ENCODE measurements around the gene PPP2R5B. TPM values are rescaled to one million over a fixed set of nuclear protein-coding genes. Genes with fewer than 3 reads are reported as not detected.

PPP2R5B gene
- total RNA-seq, 1 experiment from 2014 or later = 7.4 TPM

DNA sequence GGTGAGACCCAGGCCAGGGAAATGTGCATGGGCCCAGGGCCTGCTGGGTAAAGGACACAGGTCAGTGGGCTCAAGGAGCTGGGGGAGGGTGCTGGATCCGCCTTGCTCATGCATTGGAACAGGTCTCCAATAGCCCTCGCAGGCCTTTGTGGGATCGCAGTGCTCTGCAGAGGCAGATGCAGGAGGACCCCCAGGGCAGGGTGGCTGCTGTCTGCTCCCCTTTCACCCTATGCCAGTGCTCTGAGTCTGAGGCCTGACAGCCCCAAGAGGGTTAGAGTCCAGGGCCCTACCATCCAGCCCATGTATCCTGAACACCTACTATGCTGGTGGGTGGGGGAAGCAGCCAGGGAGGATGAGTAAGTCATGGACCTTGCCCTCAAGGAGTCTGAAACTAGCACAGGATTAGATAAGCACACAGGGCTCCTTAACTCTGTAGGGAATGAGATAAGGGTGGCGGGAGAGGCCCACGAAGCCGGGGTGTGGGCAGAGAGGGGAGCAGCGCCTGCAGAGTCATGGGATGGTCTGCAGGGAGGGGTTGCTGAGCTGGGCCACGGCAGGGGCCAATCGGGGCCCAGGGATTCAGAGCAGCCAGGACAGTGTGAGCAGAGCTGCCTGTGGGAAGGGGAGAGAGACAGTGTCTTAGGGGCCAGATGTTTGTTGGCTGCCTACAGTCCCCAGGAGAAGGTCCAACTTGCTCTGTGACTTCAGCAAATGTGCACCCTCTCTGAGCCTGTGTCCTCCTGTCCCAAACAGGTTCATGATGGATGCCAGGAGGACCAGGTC is 35.6 kb upstream of the PPP2R5B start:
- H3K27me3 Mint-ChIP-seq (ENCODE audit: insufficient read depth, unreplicated experiment) = no peaks in the 10 kb centered on the region
- no peaks in the 10 kb centered on the region for H3K9me3 ChIP-seq
- H3K4me3 Mint-ChIP-seq (ENCODE audit: unreplicated experiment) = peak overlapping the region; percentile 62
- no peaks in the 10 kb centered on the region for H3K9me3 Mint-ChIP-seq (ENCODE audit: unreplicated experiment)
- no peak overlapping the region for H3K4me3 ChIP-seq (ENCODE audit: low read depth, low read length)
- H3K36me3 ChIP-seq (ENCODE audit: control insufficient read depth, insufficient read depth, low read length) = peaks cover 12% of the 10 kb centered on the region
- intact Hi-C loops (cut with micrococcal nuclease; ENCODE audit: unreplicated experiment) = loop anchor here (1.0 to 2.0 kb wide), 5 partner anchors 11 to 124 kb away; partner anchors contain the start of genes ATG2A and EHD1
- peak; percentile 95 to 98 for DNase-seq
- peaks cover 83% of the 10 kb centered on the region for H3K4me1 ChIP-seq
- H3K27ac Mint-ChIP-seq (ENCODE audit: unreplicated experiment) = peak overlapping the region; percentile 82
- ChIA-PET POLR2A (interaction anchor here (0.6 to 2.5 kb wide), 6 partner anchors 11 to 110 kb away, joined by 3 to 21 read pairs (median 4); partner anchors contain the start of genes EHD1 and SF1), CTCF (interaction anchor here (0.5 to 5.0 kb wide), 21 partner anchors 10 to 600 kb away, joined by 3 to 51 read pairs (median 4); partner anchors contain the start of genes ARL2, CDC42BPG, EHD1 and PPP2R5B)
- BruUV-seq (replicated peaks) = no TSS peak
- peaks cover 57% of the 10 kb centered on the region for H3K36me3 Mint-ChIP-seq (ENCODE audit: insufficient read depth, unreplicated experiment)
- no peaks in the 10 kb centered on the region for H3K27me3 ChIP-seq (replicated peaks; ENCODE audit: control insufficient read depth, insufficient read depth, low read length)
- TF ChIP-seq, protein P1, sequence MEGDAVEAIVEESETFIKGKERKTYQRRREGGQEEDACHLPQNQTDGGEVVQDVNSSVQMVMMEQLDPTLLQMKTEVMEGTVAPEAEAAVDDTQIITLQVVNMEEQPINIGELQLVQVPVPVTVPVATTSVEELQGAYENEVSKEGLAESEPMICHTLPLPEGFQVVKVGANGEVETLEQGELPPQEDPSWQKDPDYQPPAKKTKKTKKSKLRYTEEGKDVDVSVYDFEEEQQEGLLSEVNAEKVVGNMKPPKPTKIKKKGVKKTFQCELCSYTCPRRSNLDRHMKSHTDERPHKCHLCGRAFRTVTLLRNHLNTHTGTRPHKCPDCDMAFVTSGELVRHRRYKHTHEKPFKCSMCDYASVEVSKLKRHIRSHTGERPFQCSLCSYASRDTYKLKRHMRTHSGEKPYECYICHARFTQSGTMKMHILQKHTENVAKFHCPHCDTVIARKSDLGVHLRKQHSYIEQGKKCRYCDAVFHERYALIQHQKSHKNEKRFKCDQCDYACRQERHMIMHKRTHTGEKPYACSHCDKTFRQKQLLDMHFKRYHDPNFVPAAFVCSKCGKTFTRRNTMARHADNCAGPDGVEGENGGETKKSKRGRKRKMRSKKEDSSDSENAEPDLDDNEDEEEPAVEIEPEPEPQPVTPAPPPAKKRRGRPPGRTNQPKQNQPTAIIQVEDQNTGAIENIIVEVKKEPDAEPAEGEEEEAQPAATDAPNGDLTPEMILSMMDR (IDR thresholded peaks at IDR 0.05; ENCODE audit: insufficient read depth in 1 of 2, low read depth in 1 of 2, low read length in 1 of 2, severe bottlenecking in 1 of 2, unreplicated experiment in 1 of 2) = no peak
- peaks cover 52% of the 10 kb centered on the region for H3K4me1 Mint-ChIP-seq (ENCODE audit: low read depth, unreplicated experiment)

GRCh38 chr11:64890522-64890939 is 34.0 kb upstream of the PPP2R5B start:
- Mint-ChIP-seq H3K27ac (ENCODE audit: unreplicated experiment) (peak overlapping the region; percentile 93), H3K4me1 (ENCODE audit: low read depth, unreplicated experiment) (peaks cover 44% of the 10 kb centered on the region), H3K4me3 (ENCODE audit: unreplicated experiment) (peak overlapping the region; percentile 80), H3K36me3 (ENCODE audit: insufficient read depth, unreplicated experiment) (peaks cover 54% of the 10 kb centered on the region), H3K27me3 (ENCODE audit: insufficient read depth, unreplicated experiment) (no peaks in the 10 kb centered on the region), H3K9me3 (ENCODE audit: unreplicated experiment) (no peaks in the 10 kb centered on the region)
- ChIA-PET CTCF (interaction anchor here (0.7 to 5.0 kb wide), 2 partner anchors 13 to 43 kb away, joined by 8 to 51 read pairs; no protein-coding TSS in a partner anchor), POLR2A (interaction anchor here (0.8 to 1.0 kb wide), 2 partner anchors 12 to 111 kb away, joined by 3 read pairs; partner anchors contain the start of gene EHD1)
- Histone ChIP-seq H3K4me3 (ENCODE audit: low read depth, low read length) (peak overlapping the region; percentile 78), H3K27me3 (replicated peaks; ENCODE audit: control insufficient read depth, insufficient read depth, low read length) (no peaks in the 10 kb centered on the region), H3K4me1 (peaks cover 76% of the 10 kb centered on the region), H3K36me3 (ENCODE audit: control insufficient read depth, insufficient read depth, low read length) (peaks cover 12% of the 10 kb centered on the region), H3K9me3 (no peaks in the 10 kb centered on the region)
- no peak for DNase-seq
- TF ChIP-seq, protein P1 (IDR thresholded peaks at IDR 0.05; ENCODE audit: insufficient read depth in 1 of 2, low read depth in 1 of 2, low read length in 1 of 2, severe bottlenecking in 1 of 2, unreplicated experiment in 1 of 2) = no peak
- intact Hi-C loops (cut with micrococcal nuclease; ENCODE audit: unreplicated experiment) = loop anchor here (5.0 kb wide), 1 partner anchor 88 kb away; the partner anchor contains the start of gene MAP4K2
- BruUV-seq (replicated peaks) = no TSS peak

- H3K36me3 Mint-ChIP-seq (ENCODE audit: insufficient read depth, unreplicated experiment) = peaks cover 57% of the 10 kb centered on the region
- H3K27me3 Mint-ChIP-seq (ENCODE audit: insufficient read depth, unreplicated experiment) = no peaks in the 10 kb centered on the region
- Histone ChIP-seq H3K27me3 (replicated peaks; ENCODE audit: control insufficient read depth, insufficient read depth, low read length) (no peaks in the 10 kb centered on the region), H3K4me3 (ENCODE audit: low read depth, low read length) (peak overlapping the region; percentile 78), H3K9me3 (no peaks in the 10 kb centered on the region), H3K36me3 (ENCODE audit: control insufficient read depth, insufficient read depth, low read length) (peaks cover 12% of the 10 kb centered on the region), H3K4me1 (peaks cover 68% of the 10 kb centered on the region)
- CTCF ChIA-PET = interaction anchor here (1.4 to 5.0 kb wide), 2 partner anchors 14 to 44 kb away, joined by 4 to 51 read pairs; no protein-coding TSS in a partner anchor
- peaks cover 36% of the 10 kb centered on the region for H3K4me1 Mint-ChIP-seq (ENCODE audit: low read depth, unreplicated experiment)
- BruUV-seq (replicated peaks) = no TSS peak
- TF ChIP-seq, protein P1 (IDR thresholded peaks at IDR 0.05; ENCODE audit: insufficient read depth in 1 of 2, low read depth in 1 of 2, low read length in 1 of 2, severe bottlenecking in 1 of 2, unreplicated experiment in 1 of 2) = no peak
- H3K27ac Mint-ChIP-seq (ENCODE audit: unreplicated experiment) = peak overlapping the region; percentile 93
- POLR2A ChIA-PET = interaction anchor here (0.8 to 1.0 kb wide), 2 partner anchors 13 to 112 kb away, joined by 3 read pairs; partner anchors contain the start of gene EHD1
- peak overlapping the region; percentile 80 for H3K4me3 Mint-ChIP-seq (ENCODE audit: unreplicated experiment)
- H3K9me3 Mint-ChIP-seq (ENCODE audit: unreplicated experiment) = no peaks in the 10 kb centered on the region
- intact Hi-C loops (cut with micrococcal nuclease; ENCODE audit: unreplicated experiment) = loop anchor here (5.0 kb wide), 1 partner anchor 89 kb away; the partner anchor contains the start of gene MAP4K2
- peak; percentile 63 to 85 for DNase-seq
Observed at GRCh38 chr11:64891215-64891848, 33.2 kb upstream of the PPP2R5B start.

Measured in Caco-2 (cell line).